Measurements from ENCODE around the gene HIRA.

DNA sequence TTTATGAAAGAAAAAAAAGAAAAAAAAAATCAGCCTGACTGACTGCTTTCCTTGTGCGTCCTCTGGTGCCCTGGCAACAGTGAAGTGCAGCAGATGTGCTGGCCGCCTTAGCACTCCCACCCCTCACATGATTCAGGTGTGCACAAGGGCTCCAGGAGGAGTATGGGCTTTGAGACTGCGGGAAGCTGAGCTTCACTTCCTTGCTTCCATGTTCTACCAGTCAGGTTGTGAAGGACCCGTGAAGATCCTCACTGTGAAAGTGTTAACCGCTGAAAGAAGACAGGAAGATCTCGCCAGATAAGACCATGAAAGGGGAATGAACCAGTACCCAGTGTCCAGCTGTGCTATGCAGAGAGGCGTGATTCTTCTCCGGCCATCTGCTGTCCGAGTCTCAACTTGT, 48.2 kb downstream of the HIRA start:
- TF ChIP-seq, protein P1, sequence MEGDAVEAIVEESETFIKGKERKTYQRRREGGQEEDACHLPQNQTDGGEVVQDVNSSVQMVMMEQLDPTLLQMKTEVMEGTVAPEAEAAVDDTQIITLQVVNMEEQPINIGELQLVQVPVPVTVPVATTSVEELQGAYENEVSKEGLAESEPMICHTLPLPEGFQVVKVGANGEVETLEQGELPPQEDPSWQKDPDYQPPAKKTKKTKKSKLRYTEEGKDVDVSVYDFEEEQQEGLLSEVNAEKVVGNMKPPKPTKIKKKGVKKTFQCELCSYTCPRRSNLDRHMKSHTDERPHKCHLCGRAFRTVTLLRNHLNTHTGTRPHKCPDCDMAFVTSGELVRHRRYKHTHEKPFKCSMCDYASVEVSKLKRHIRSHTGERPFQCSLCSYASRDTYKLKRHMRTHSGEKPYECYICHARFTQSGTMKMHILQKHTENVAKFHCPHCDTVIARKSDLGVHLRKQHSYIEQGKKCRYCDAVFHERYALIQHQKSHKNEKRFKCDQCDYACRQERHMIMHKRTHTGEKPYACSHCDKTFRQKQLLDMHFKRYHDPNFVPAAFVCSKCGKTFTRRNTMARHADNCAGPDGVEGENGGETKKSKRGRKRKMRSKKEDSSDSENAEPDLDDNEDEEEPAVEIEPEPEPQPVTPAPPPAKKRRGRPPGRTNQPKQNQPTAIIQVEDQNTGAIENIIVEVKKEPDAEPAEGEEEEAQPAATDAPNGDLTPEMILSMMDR (IDR thresholded peaks at IDR 0.05) = no peak
- no peak for TF ChIP-seq POLR2A (IDR thresholded peaks at IDR 0.05)
